GM18870 (cell line): ENCODE results near the gene RASSF7.
"Not testable (repeated sequence)": the region's sequence is repeated elsewhere in the genome, so short reads cannot be mapped to it uniquely, and the experiment has no call there.

Experiments
- ATAC-seq: cut with Tn5 transposase; IDR thresholded peaks from one replicate; pipeline ENCODE4 v1.9.1; 2021; ENCODE audit warnings: moderate library complexity; ENCODE audit not compliant: unreplicated experiment

Gene RASSF7

DNA sequence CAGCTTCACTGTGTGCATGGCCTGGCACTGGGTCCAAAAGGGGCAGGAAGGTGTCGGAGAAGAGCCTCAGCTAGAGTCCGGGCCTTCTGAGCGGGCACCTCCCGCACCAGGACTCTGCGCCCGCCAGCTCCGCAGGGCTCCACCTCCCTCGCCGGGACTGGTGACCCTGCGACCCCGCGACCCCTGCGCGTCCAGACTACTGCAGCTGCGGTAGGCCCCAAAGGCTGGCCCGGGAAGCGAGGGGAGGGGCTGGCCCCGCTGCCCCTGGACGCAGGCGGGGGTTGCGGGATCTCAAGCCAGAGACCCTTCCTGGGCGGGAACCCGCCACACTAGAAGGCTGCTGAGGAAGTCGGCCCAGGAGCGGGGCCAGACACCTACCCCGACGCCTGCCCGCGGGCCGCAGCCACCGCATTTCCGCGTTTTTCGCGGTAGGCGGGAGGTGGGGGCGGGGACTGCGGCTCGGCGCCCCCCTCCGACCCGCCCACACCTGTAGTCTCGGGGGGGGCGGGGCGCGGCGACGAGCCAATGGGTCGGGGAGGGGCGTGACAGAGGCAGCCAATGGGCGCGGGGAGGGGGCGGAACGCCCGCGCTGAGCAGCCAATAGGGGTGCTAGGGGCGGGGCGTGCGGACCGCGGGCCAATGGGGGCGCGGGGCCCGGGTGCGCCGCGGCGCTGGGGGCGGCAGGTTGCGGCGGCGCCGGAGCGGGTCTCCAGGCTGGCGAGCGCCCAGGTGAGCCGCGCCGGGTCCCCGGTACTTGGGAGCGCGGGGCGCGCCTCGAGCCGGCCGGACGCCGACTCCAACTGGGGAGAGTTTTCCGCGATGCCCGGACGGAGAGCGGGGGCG, at the start of gene RASSF7, which contains the start of gene LMNTD2:
Gene RASSF7 (plus strand): TSS at position 666 of the 843 bp plus-strand sequence. CDS start 799 bp downstream, outside the sequence.
Gene LMNTD2 (minus strand): TSS at position 434 of the 843 bp plus-strand sequence. CDS start 22 bp downstream, at position 412.
- ATAC-seq = no peak

- ATAC-seq = no peak
Observed at GRCh38 chr11:512761-513595, 47.8 kb upstream of the RASSF7 start.

DNA sequence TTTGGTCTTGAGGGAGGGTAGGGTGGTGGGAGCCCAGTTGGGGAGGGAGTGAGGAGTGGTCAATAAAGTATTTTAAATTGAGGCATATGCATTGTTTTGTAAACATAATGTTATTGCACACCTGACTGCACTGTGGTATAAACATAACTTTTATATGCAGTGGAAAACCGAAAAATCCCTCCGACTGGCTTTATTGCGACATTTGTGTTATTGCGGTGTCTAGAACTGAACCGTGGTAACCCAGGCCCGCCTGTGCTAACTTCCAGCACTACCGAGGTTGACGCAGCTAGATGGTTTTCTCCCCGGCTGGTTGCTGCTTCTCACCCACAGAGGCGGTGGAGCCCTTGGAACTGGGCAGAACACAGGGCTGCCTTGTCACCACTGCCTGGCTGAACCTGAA, 46.2 kb upstream of the RASSF7 start:
- ATAC-seq = no peak

DNA sequence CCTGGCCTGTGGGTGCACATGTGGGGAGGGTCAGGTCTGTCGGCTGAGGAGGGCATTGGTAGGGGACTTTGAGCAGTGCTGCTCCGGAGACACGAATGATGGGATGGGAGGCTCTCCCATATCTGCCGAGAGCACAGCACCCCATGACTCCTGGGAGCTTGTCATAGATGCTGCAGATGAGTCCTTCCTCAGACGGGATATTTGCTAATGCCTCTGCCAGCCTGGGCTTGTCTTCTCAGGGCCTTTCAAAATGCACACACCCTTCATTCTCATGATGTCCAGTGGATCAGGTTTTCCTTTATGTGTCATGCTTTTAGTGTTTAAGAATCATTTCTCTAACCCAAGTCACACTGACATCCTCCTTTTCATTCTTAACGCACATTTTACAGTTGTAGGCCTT, 45.6 kb upstream of the RASSF7 start:
- no peak for ATAC-seq

DNA sequence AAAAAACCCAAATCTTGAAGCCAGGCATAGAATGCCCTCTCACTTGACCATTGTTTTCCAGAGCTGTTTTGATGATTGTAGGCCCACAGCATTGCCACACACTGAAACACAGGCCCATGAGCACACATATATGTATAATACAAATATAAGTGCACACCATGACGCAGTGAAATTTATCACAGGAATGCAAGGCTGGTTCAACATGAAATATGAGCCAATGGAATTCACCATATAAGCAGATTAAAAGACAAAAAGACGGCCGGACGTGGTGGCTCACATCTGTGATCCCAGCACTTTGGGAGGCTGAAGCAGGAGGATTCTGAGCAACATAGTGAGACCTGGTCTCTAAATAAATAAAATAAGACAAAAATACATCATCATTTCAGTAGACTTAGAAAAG, 44.4 kb upstream of the RASSF7 start:
- no peak for ATAC-seq

GRCh38 chr11:516918-517685, 43.7 kb upstream of the RASSF7 start:
- ATAC-seq = not testable (repeated sequence)

DNA sequence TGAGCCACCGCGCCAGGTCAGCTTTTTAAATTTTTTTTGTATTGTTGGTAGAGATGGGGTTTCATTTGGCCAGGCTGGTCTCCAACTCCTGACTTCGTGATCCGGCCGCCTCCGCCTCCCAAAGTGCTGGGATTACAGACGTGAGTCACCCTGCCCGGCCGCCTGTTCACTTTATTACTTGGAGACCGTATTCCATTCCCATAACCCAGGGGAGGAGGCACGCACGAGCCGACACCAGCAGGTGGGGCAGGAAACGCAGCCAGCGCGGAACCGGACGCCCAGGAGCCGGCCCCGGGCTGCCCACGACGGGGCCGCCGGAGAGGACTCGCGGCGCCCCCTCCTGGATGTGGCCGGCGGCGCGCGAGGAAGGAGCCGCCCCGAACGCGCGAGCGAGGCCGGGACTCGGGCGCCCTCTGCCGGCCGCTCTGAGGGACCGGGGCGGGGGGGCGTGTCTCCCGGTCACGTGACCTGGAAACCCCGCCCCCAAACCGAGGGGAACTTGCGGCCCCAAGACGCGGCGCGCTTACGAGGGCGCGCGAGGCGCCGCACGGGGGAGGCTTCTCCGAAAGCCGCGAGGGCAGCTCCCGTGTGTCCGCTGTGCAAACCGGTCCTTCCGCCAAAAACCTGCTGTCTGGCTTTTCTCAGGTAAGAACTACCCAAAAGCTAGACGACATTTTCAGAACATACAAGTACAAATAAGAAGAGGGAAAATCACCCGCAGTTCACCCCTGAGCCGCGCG, 42.1 kb upstream of the RASSF7 start:
- ATAC-seq = no peak

- no peak for ATAC-seq
Observed at GRCh38 chr11:520428-521176, 40.2 kb upstream of the RASSF7 start.

DNA sequence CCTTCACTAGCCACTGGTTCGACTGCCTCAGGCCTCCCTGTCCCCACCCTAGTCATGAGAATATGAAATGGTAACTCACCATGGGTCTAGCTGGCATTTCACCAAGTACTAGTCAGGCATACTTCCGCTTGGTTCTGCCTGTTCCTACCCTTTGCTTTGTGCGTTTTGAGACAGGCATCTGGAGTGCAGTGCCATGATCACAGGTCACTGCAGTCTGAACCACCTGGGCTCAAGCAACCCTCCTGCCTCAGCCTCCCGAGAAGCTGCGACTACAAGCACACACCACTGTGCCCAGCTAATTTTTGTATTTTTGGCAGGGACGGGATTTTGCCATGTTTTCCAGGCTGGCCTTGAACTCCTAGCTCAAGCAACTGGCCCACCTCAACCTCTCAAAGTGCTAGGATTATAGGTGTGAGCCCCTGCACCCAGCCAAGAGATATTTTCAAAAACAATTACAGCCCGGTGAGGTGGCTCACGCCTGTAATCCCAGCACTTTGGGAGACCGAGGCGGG, 39.5 kb upstream of the RASSF7 start:
- no peak for ATAC-seq

DNA sequence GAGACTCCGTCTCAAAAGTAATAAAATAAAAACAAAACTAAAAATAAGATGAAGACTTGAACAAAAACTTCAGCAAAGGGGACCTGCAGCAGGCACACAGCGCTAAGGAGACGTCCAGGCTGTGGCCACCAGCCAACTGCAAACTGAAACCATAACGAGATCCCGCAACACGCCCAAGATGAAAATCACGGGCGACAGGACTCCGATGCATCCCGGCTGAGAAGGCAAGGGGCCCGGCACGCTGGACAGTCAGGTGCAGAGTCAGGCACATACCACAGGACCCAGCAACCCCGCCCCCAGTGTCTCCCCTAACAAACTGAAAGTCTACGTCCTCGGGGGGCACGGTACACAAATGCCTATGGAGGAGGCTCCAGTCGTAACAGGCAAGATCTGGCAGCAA, 34.6 kb upstream of the RASSF7 start:
- ATAC-seq = no peak

DNA sequence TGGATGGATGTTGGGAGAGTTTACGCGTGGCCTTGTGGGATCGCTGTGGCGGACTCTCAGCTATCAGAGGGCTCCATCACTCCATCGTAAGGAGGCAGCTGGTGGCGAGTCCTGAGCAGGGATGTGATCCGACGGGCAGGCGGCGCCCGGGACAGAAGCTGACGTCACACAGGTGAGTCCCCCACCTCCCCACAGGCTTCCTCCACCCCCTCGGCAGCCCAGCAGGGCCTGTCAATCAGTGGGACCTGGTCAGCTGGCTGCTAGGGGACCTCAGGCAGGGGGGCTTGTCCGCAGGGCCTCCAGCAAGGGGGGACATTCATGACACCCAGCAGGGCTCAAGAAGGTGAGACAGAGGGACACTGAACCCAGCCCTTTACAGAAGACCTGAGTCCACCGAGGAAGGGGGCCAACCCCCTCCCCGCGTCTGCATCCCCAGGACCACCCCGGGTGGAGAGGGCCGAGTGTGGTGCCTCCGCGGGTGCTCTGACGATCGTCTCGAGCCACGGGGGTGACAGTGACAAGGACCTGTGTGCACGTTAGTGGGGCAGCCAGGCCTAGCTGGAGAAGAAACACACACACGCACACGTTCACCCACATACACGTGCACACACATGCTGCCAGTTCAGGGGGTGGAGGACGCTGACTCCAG, 32.5 kb upstream of the RASSF7 start:
- no peak for ATAC-seq

DNA sequence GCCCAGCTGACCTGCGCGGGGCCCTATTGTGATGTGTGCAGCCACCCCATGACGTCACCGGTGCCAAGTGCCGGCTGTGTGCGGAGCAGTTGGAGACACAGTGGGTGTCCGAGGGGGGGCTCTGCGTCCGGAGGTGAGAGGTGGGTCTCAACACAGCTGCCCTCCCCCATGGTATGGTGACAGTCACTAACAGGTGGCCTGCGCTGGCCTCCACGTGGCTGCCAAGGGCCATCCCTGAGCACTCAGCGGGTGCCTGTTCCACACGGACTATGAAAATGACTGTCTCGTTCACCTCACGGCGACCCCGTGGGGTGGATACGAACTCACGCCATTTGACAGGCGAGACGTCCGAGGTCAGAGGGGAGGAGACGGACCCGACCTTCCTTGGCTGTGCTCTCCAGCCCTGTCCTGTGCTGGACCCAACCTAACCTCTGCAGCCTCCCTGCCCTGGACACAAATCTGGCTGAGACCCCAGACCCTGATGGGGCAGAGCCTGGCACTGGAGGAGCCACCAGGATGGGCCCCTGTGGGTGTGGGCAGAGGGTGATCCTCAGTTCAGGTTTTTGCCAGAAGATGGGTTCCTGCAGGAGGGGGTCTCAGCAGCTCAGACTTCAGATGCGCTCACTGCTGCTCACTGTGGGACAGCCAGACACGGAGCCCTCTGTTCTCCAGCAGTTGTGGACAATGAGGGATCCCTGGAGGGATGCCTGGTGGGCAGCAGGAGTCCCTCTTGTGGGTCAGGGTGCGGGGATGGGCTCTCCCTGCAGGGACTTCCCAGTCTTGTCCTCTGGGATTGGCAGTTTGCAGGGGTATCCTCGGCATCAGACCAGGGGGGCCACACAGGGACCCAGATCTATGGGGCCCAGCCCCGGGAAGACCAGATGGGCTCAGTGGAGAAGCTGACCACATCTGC, 31.7 kb upstream of the RASSF7 start:
- ATAC-seq = no peak

- ATAC-seq = no peak
Observed at GRCh38 chr11:529728-530411, 30.9 kb upstream of the RASSF7 start.

- no peak for ATAC-seq
Observed at GRCh38 chr11:530960-531831, 29.6 kb upstream of the RASSF7 start.

DNA sequence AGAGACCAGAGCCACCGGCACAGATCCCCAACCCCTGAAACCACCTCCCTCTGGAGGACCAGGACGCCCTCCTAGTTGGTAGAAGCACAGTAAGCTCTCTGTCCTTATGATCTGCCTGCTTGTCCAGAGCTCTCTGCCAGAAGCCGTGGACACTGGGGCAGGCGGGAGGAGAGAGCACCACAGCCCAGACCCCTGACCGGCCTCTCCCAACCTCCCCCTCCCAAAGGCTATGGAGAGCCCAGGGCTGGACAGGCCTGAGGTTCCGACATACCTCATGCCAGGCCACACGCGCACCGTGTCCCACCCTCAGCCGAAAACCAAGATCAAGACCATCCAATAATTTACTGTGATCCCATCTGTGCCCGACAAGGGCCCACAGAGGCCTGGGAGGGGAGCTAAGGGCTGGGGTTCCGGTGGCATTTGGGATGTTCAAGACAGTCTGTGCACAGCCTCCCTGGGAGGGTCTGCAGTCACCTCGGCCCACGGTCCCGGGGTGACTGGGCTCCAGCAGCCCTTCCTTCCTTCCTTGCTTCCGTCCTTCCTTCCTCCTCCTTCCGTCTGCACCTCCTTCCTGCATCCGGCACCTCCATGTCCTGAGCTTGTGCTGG, 28.7 kb upstream of the RASSF7 start:
- no peak for ATAC-seq

- no peak for ATAC-seq
Observed at GRCh38 chr11:532527-532985, 28.2 kb upstream of the RASSF7 start.
